T-helper 2 cell treated with Interferon-gamma antibody and Interleukin-4, amounts not matched to agents 5 μg/mL and 100 μg/mL, for 36 hours (primary cell): ENCODE measurements around the gene UBA5.
A peak's percentile ranks its signal among the peaks of the same experiment; 100 is the strongest.

Experiments used
- DNase-seq: peaks from one replicate; pipeline ENCODE4 v3.0.0; 2021; ENCODE audit warnings: low spot score
- H3K27ac Mint-ChIP-seq: one replicate; pipeline ENCODE4 v1.8.0; 2021; ENCODE audit warnings: mild to moderate bottlenecking, mixed read lengths
- H3K27me3 Mint-ChIP-seq: one replicate; pipeline ENCODE4 v1.8.0; 2021; ENCODE audit warnings: low read depth, mixed read lengths
- H3K36me3 Mint-ChIP-seq: one replicate; pipeline ENCODE4 v1.8.0; 2021; ENCODE audit warnings: low read depth, mixed read lengths
- H3K4me1 Mint-ChIP-seq: one replicate; pipeline ENCODE4 v1.8.0; 2021; ENCODE audit warnings: low read depth, mixed read lengths
- H3K4me3 Mint-ChIP-seq: one replicate; pipeline ENCODE4 v1.8.0; 2022; ENCODE audit warnings: mild to moderate bottlenecking, moderate library complexity, mixed read lengths
- H3K9me3 Mint-ChIP-seq: one replicate; pipeline ENCODE4 v1.8.0; 2021; ENCODE audit warnings: mixed read lengths

The UBA5 gene

GRCh38 chr3:132713977-132714727 is 54.0 kb downstream of the UBA5 start:
- Mint-ChIP-seq H3K4me1 (peaks cover 5% of the 10 kb centered on the region), H3K27me3 (no peaks in the 10 kb centered on the region), H3K4me3 (no peak overlapping the region), H3K36me3 (peaks cover 39% of the 10 kb centered on the region), H3K27ac (no peak overlapping the region), H3K9me3 (no peaks in the 10 kb centered on the region)
- DNase-seq: no peak

- Mint-ChIP-seq H3K4me1 (peaks cover 20% of the 10 kb centered on the region), H3K9me3 (no peaks in the 10 kb centered on the region), H3K4me3 (no peak overlapping the region), H3K27me3 (no peaks in the 10 kb centered on the region), H3K27ac (no peak overlapping the region), H3K36me3 (peaks cover 34% of the 10 kb centered on the region)
- no peak for DNase-seq
Observed at GRCh38 chr3:132716372-132716771, 56.2 kb downstream of the UBA5 start.

GRCh38 chr3:132720228-132720627 is 60.1 kb downstream of the UBA5 start:
- H3K27me3 Mint-ChIP-seq: no peaks in the 10 kb centered on the region
- H3K9me3 Mint-ChIP-seq: no peaks in the 10 kb centered on the region
- H3K4me3 Mint-ChIP-seq: peak overlapping the region; percentile 96
- H3K36me3 Mint-ChIP-seq: peaks cover 28% of the 10 kb centered on the region
- H3K27ac Mint-ChIP-seq: no peak overlapping the region
- H3K4me1 Mint-ChIP-seq: peaks cover 33% of the 10 kb centered on the region
- no peak for DNase-seq

- peaks cover 20% of the 10 kb centered on the region for H3K36me3 Mint-ChIP-seq
- H3K4me3 Mint-ChIP-seq: peak overlapping the region; percentile 96
- no peaks in the 10 kb centered on the region for H3K9me3 Mint-ChIP-seq
- H3K27ac Mint-ChIP-seq: peak overlapping the region; percentile 91
- no peak for DNase-seq
- peaks cover 36% of the 10 kb centered on the region for H3K4me1 Mint-ChIP-seq
- H3K27me3 Mint-ChIP-seq: no peaks in the 10 kb centered on the region
Observed at GRCh38 chr3:132721479-132722164, 61.5 kb downstream of the UBA5 start.

GRCh38 chr3:132722165-132723023 is 62.3 kb downstream of the UBA5 start, which contains the start of gene NPHP3:
NPHP3 (minus strand) TSS chr3:132722409; CDS start chr3:132722355, 54 bp downstream.
- Mint-ChIP-seq H3K4me1 (peaks cover 36% of the 10 kb centered on the region), H3K9me3 (no peaks in the 10 kb centered on the region), H3K4me3 (peak within 1 kb of the TSS; percentile 96), H3K27ac (peak within 1 kb of the TSS; percentile 91), H3K36me3 (peaks cover 17% of the 10 kb centered on the region), H3K27me3 (peaks cover 4% of the 10 kb centered on the region)
- DNase-seq: peak; percentile 87

GRCh38 chr3:132723024-132723950 is 63.2 kb downstream of the UBA5 start:
- Mint-ChIP-seq H3K9me3 (no peaks in the 10 kb centered on the region), H3K4me3 (peak overlapping the region; percentile 89), H3K27me3 (peaks cover 8% of the 10 kb centered on the region), H3K36me3 (peaks cover 15% of the 10 kb centered on the region), H3K4me1 (peaks cover 36% of the 10 kb centered on the region), H3K27ac (peak overlapping the region; percentile 64)
- DNase-seq: no peak

- Mint-ChIP-seq H3K27me3 (peaks cover 26% of the 10 kb centered on the region), H3K4me1 (peaks cover 15% of the 10 kb centered on the region), H3K4me3 (no peak overlapping the region), H3K36me3 (no peaks in the 10 kb centered on the region), H3K9me3 (no peaks in the 10 kb centered on the region), H3K27ac (no peak overlapping the region)
- no peak for DNase-seq
Observed at GRCh38 chr3:132726341-132726823, 66.3 kb downstream of the UBA5 start.
